ENCODE results near the gene ABCE1. TPM values are rescaled to one million over a fixed set of nuclear protein-coding genes. Genes with fewer than 3 reads are reported as not detected.

The ABCE1 gene
- total RNA-seq, 1 experiment from 2014 or later, result 62.5 TPM

GRCh38 chr4:145176641-145177432, 78.7 kb downstream of the ABCE1 start:
- no peak for DNase-seq (ENCODE audit: low spot score)

DNA sequence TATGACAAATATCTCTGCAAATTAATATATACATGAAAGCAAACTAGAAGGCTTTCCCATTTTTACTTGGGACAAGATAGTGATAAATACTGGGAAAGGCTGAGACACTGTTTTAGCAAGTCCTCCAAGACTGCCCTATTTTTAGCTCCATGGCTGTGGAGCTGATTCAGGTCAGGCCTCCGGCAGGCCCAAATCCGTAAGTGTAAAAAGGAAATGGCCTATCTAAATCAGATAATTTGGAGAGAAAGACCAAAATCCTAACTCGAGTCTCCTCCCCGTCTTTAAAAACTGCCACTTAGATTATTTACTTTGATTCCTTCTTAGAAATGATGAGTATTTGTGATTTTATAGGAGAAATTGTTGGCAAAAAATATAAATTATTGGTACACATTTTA, 79.4 kb downstream of the ABCE1 start:
- DNase-seq (ENCODE audit: low spot score), result no peak

- DNase-seq (ENCODE audit: low spot score), result peak; percentile 49
Measured at GRCh38 chr4:145177906-145178538, 79.9 kb downstream of the ABCE1 start.

- DNase-seq (ENCODE audit: low spot score), result no peak
Measured at GRCh38 chr4:145178740-145179280, 80.7 kb downstream of the ABCE1 start.

Small RNAs within 50 kb of the gene (small RNA-seq; reads per million reads assigned to genes)
- gene RF00019, result not detected

Other genes starting within 250 kb of the ABCE1 start
- gene ANAPC10, start 115 bp upstream of the ABCE1 start, total RNA-seq (2014; rRNA removed; shearing (Covaris generic)), result 11.3 and 18.1 TPM in 2 replicates
- gene OTUD4, start 82.3 kb downstream of the ABCE1 start, total RNA-seq (2014; rRNA removed; shearing (Covaris generic)), result 10.0 and 11.1 TPM in 2 replicates

Data from HT-29 (cell line).